GM12878 (cell line): ENCODE results near the gene GCK. TPM values are rescaled to one million over a fixed set of nuclear protein-coding genes. Genes with fewer than 3 reads are reported as not detected.

Experiments
- ATAC-seq: fragments of 200-7000 bp; cut with Tn5 transposase; 3 replicates; pipeline ENCODE4 v1.9.1; 2020; ENCODE audit warnings: mild to moderate bottlenecking, moderate library complexity
- BruUV-seq: library from RNA; stranded (reverse); fragments of 400-500 nt; replicated peaks from 2 replicates; lab custom pipeline; 2021; lab: Mats Ljungman, UMichigan
- CTCF ChIA-PET: fragments of 300-600 bp; sonication (Branson Sonifier 250); formaldehyde crosslinking; extraction: SDS; loops from one replicate; lab custom pipeline; 2021; ENCODE audit warnings: inconsistent platforms; lab: Yijun Ruan, JAX
- POLR2A ChIA-PET: fragments of 350-600 bp; formaldehyde crosslinking; extraction: SDS; loops from one replicate; lab custom pipeline; 2021; ENCODE audit warnings: inconsistent platforms; lab: Charles Lee
- RAD21 ChIA-PET: fragments of 300-600 bp; sonication (Branson Sonifier 250); formaldehyde crosslinking; loops from one replicate; lab custom pipeline; 2023; ENCODE audit warnings: antibody characterized with exemption; ENCODE audit not compliant: unreplicated experiment; lab: Charles Lee
- SMC1A ChIA-PET: fragments of 300-600 bp; sonication (Branson Sonifier 250); formaldehyde crosslinking; loops from one replicate; lab custom pipeline; 2023; ENCODE audit not compliant: unreplicated experiment, uncharacterized antibody; lab: Charles Lee
- DNase-seq: peaks from one replicate; pipeline ENCODE4 v3.0.0-alpha.2; 2011; ENCODE audit warnings: low read depth, low spot score
- FAIRE-seq: peaks from 3 replicates; lab custom pipeline; 2011; peaks lifted over from hg19 to GRCh38; lab: Jason Lieb, UNC
- H2AFZ ChIP-seq: 2 replicates; pipeline ENCODE4 v1.6.0; 2011; ENCODE audit warnings: low read depth, low read length, control low read depth; ENCODE audit not compliant: control insufficient read depth
- H3K27ac ChIP-seq: 2 replicates; pipeline ENCODE4 v1.5.1; 2011; ENCODE audit warnings: control low read depth; ENCODE audit not compliant: control insufficient read depth, insufficient read depth
- H3K27me3 ChIP-seq, 2 experiments: replicated peaks in 1 of 2; 2 replicates each; pipeline versions ENCODE4 v1.6.0 to v1.6.1; 2011; ENCODE audit warnings: low read length in 1 of 2; ENCODE audit not compliant: control insufficient read depth in 2 of 2, insufficient read depth in 2 of 2
- H3K36me3 ChIP-seq, 2 experiments: 2 replicates each; pipeline ENCODE4 v1.5.1; 2011; ENCODE audit warnings: low read length in 1 of 2; ENCODE audit not compliant: control insufficient read depth in 2 of 2, insufficient read depth in 2 of 2
- H3K4me1 ChIP-seq: 2 replicates; pipeline ENCODE4 v1.6.1; 2011; ENCODE audit warnings: mild to moderate bottlenecking, low read length, moderate library complexity, mixed read lengths; ENCODE audit not compliant: control insufficient read depth, insufficient read depth
- H3K4me2 ChIP-seq: 2 replicates; pipeline ENCODE4 v1.6.0; 2011; ENCODE audit warnings: control low read depth; ENCODE audit not compliant: control insufficient read depth, insufficient read depth
- H3K4me3 ChIP-seq: fragments of 200-600 bp; sonication (generic); 2 replicates; pipeline ENCODE4 v1.5.1; 2016
- H3K79me2 ChIP-seq: 2 replicates; pipeline ENCODE4 v1.6.0; 2011; ENCODE audit warnings: low read length; ENCODE audit not compliant: control insufficient read depth, insufficient read depth
- H3K9ac ChIP-seq: 2 replicates; pipeline ENCODE4 v1.8.0; 2011; ENCODE audit warnings: low read length, control low read depth, mixed read lengths; ENCODE audit not compliant: control insufficient read depth, insufficient read depth
- H3K9me3 ChIP-seq: replicated peaks from 3 replicates; pipeline ENCODE4 v1.5.1; 2011; ENCODE audit warnings: mild to moderate bottlenecking, low read length; ENCODE audit not compliant: control insufficient read depth, insufficient read depth
- H4K20me1 ChIP-seq: 2 replicates; pipeline ENCODE4 v1.6.0; 2011; ENCODE audit not compliant: control insufficient read depth, insufficient read depth
- CBX3 ChIP-seq: fragments of 200-600 bp; sonication (generic); IDR thresholded peaks from 2 replicates; pipeline ENCODE4 v1.6.1; 2016; ENCODE audit warnings: low read depth, borderline replicate concordance
- CBX5 ChIP-seq: sonication (generic); IDR thresholded peaks from 2 replicates; pipeline ENCODE4 v1.6.1; 2016; ENCODE audit warnings: low read depth, moderate library complexity, mild to moderate bottlenecking, inconsistent platforms
- EGR1 ChIP-seq, 2 experiments: IDR thresholded peaks; 1 replicate in 1 of 2; 2 replicates in 1 of 2; pipeline ENCODE4 v1.6.1; 2011 to 2012; ENCODE audit warnings: low read depth in 2 of 2, low read length in 2 of 2, borderline replicate concordance in 1 of 2, mild to moderate bottlenecking in 1 of 2, moderate library complexity in 1 of 2
- HCFC1 ChIP-seq: fragments of 150-350 bp; IDR thresholded peaks from 2 replicates; pipeline ENCODE4 v1.6.1; 2014; ENCODE audit warnings: low read length
- KLF5 ChIP-seq: fragments of 450-650 bp; IDR thresholded peaks from 2 replicates; pipeline ENCODE4 v1.6.1; 2014; ENCODE audit warnings: mild to moderate bottlenecking; ENCODE audit not compliant: partially characterized antibody
- MEF2A ChIP-seq: IDR thresholded peaks from 2 replicates; pipeline ENCODE4 v1.6.1; 2011; ENCODE audit warnings: low read depth, mild to moderate bottlenecking, low read length, moderate library complexity; ENCODE audit not compliant: insufficient read depth
- NFIC ChIP-seq: IDR thresholded peaks from 2 replicates; pipeline ENCODE4 v1.6.1; 2012; ENCODE audit warnings: low read depth, mild to moderate bottlenecking, inconsistent platforms, low read length, moderate library complexity
- NR2F1 ChIP-seq: fragments of 450-650 bp; conservative IDR thresholded peaks from 2 replicates; pipeline ENCODE4 v1.6.1; 2017; ENCODE audit warnings: mild to moderate bottlenecking
- RAD51 ChIP-seq: fragments of 450-650 bp; IDR thresholded peaks from 2 replicates; pipeline ENCODE4 v1.6.1; 2016; ENCODE audit warnings: moderate library complexity, mild to moderate bottlenecking, inconsistent platforms
- SMAD5 ChIP-seq: IDR thresholded peaks from 2 replicates; pipeline ENCODE4 v1.6.1; 2016; ENCODE audit warnings: antibody characterized with exemption, low read depth
- SPI1 ChIP-seq: IDR thresholded peaks from 2 replicates; pipeline ENCODE4 v1.6.1; 2011; ENCODE audit warnings: low read depth, mild to moderate bottlenecking, low read length, moderate library complexity, borderline replicate concordance; ENCODE audit not compliant: insufficient read depth
- SREBF2 ChIP-seq: IDR thresholded peaks from 2 replicates; pipeline ENCODE4 v1.6.1; 2012; ENCODE audit warnings: mild to moderate bottlenecking, low read length
- SUZ12 ChIP-seq: fragments of 200-600 bp; sonication (generic); IDR thresholded peaks from one replicate; pipeline ENCODE4 v1.6.1; 2018; ENCODE audit warnings: antibody characterized with exemption, mild to moderate bottlenecking; ENCODE audit not compliant: unreplicated experiment
- WGBS: methylation state at CpG from one replicate; pipeline ENCODE4 v1.1.6; 2016; ENCODE audit warnings: low lambda C conversion rate; ENCODE audit not compliant: insufficient replicate concordance, insufficient coverage; ENCODE audit errors: missing lambda C conversion rate; 5-methylcytosine and 5-hydroxymethylcytosine counted together
- in situ Hi-C: fragments of 300-500 bp; cut with MboI; formaldehyde crosslinking; loops from 9 replicates; pipeline ENCODE4 v1.14.3; 2018; ENCODE audit warnings: mixed read lengths
- intact Hi-C: fragments of 100-400 bp; cut with micrococcal nuclease; formaldehyde crosslinking; loops from one replicate; pipeline ENCODE4 v1.14.2; 2022; ENCODE audit not compliant: unreplicated experiment
- polyA plus RNA-seq, 11 experiments: library from polyadenylated mRNA; depleted of rRNA in 4 of 11; unstranded in 6 of 11; stranded (reverse) in 5 of 11; fragments of >200 nt; fragmentation: Nextera tagmentation in 4 of 11; fragmentation: Illumina TruSeq in 1 of 11; extraction: Ambion mirVana in 4 of 11; extraction: Trizol in 1 of 11; gene quantifications; 1 replicate in 1 of 11; 2 replicates in 10 of 11; pipeline versions ENCODE4 v1.2.1 to v1.2.3, GENCODE V29; 2011 to 2016; ENCODE audit warnings: inconsistent platforms in 2 of 11, missing spikeins in 2 of 11, low read depth in 1 of 11
- total RNA-seq, 4 experiments: library from RNA; depleted of rRNA in 3 of 4; stranded (reverse); fragments of >200 nt in 3 of 4; fragmentation: Illumina TruSeq in 1 of 4; extraction: Trizol in 1 of 4; gene quantifications; 2 replicates each; pipeline versions ENCODE4 v1.2.1 to v1.2.3, GENCODE V29; 2013 to 2021

The GCK gene
- total and polyA plus RNA-seq, 10 of the 15 experiments (the other 5 are each of a cell fraction or from before 2014, with no cell fraction given), result 0.06 to 0.16 TPM; not detected in 8

DNA sequence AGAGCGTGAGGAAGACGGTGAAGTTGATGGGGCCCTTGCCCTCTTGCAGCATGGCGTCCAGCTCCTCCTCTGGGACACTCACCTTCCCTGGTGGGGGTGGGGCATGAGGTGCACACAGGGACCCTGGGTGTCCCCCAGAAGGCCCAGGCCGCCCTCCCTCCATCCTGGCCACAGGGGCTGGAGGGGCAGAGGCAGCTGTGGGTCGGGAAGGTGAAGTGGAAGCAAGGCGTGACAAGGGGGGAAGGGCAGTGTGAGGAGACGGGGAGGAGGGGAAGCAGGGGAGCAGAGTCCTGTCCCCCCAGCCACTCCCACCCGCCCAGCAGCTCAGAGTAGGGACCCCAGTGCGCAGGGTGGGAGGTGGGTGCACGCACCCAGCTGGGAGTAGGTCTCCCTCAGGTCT, 48.9 kb downstream of the GCK start:
- ChIA-PET RAD21 (no interaction called here), POLR2A (no interaction called here), SMC1A (no interaction called here), CTCF (no interaction called here)
- no peaks in the 10 kb centered on the region for H3K9me3 ChIP-seq
- H3K9ac ChIP-seq, result no peak overlapping the region
- no peak for TF ChIP-seq SREBF2
- TF ChIP-seq SPI1, result no peak
- no peak for TF ChIP-seq HCFC1
- no peak for TF ChIP-seq KLF5
- TF ChIP-seq RAD51, result no peak
- TF ChIP-seq SUZ12, result no peak
- no peak for TF ChIP-seq SMAD5
- TF ChIP-seq CBX5, result no peak
- TF ChIP-seq EGR1 (IDR thresholded peaks at IDR 0.05; ENCODE audit: borderline replicate concordance in 1 of 2, low read depth in 2 of 2, low read length in 2 of 2), result no peak
- TF ChIP-seq NR2F1, result no peak
- no peak for TF ChIP-seq CBX3
- TF ChIP-seq MEF2A, result no peak
- TF ChIP-seq NFIC, result no peak
- no peak overlapping the region for H3K27ac ChIP-seq
- no peak overlapping the region for H3K4me3 ChIP-seq
- ATAC-seq (no peak), DNase-seq (no peak), FAIRE-seq (no peak)
- H3K27me3 ChIP-seq, result no peaks in the 10 kb centered on the region
- no peaks in the 10 kb centered on the region for H3K79me2 ChIP-seq
- H4K20me1 ChIP-seq, result no peaks in the 10 kb centered on the region
- no peak overlapping the region for H2AFZ ChIP-seq
- no TSS peak for BruUV-seq
- H3K4me1 ChIP-seq, result no peaks in the 10 kb centered on the region
- no peak overlapping the region for H3K4me2 ChIP-seq
- in situ Hi-C loops, result no loop called here
- H3K36me3 ChIP-seq, result no peaks in the 10 kb centered on the region
- 35% methylated on average over 8 of the region's 10 CpGs for WGBS
- intact Hi-C loops, result no loop called here
